Endothelial cell of umbilical vein (primary cell): ENCODE data around the gene PON3. TPM values are rescaled to one million over a fixed set of nuclear protein-coding genes. Genes with fewer than 3 reads are reported as not detected.

Experiments
- BruUV-seq: library from RNA; stranded (reverse); fragments of 400-500 nt; replicated peaks from 2 replicates; lab custom pipeline; 2021; lab: Mats Ljungman, UMichigan
- CTCF ChIA-PET: fragments of 300-600, 350-600 bp; sonication (Branson Sonifier 250); formaldehyde crosslinking; loops from one replicate; lab custom pipeline; 2021; ENCODE audit warnings: antibody characterized with exemption, inconsistent platforms; lab: Charles Lee
- POLR2A ChIA-PET: fragments of 300-600, 350-600 bp; sonication (Branson Sonifier 250); formaldehyde crosslinking; loops from one replicate; lab custom pipeline; 2021; ENCODE audit warnings: antibody characterized with exemption, inconsistent platforms; lab: Charles Lee
- DNase-seq: peaks from one replicate; pipeline ENCODE4 v3.0.0-alpha.2; 2011; ENCODE audit warnings: low read depth, low spot score
- FAIRE-seq: peaks from 2 replicates; lab custom pipeline; 2011; peaks lifted over from hg19 to GRCh38; lab: Jason Lieb, UNC
- H2AFZ ChIP-seq: 2 replicates; pipeline ENCODE4 v1.6.0; 2012; ENCODE audit warnings: low read depth, low read length, control low read depth, inconsistent platforms
- H3K27ac ChIP-seq: 2 replicates; pipeline ENCODE4 v1.5.1; 2011; ENCODE audit warnings: low read depth, mild to moderate bottlenecking, control low read depth, low read length, moderate library complexity; ENCODE audit not compliant: insufficient read depth
- H3K27me3 ChIP-seq, 2 experiments: 2 replicates each; pipeline versions ENCODE4 v1.6.0 to v1.6.1; 2011; ENCODE audit warnings: low read length in 2 of 2, mixed read lengths in 1 of 2; ENCODE audit not compliant: control insufficient read depth in 2 of 2, insufficient read depth in 2 of 2
- H3K36me3 ChIP-seq, 2 experiments: 2 replicates in 1 of 2; 3 replicates in 1 of 2; pipeline ENCODE4 v1.5.1; 2011; ENCODE audit warnings: low read length in 2 of 2, mild to moderate bottlenecking in 1 of 2, moderate library complexity in 1 of 2; ENCODE audit not compliant: control insufficient read depth in 2 of 2, insufficient read depth in 2 of 2; ENCODE audit errors: extremely low read depth in 1 of 2
- H3K4me1 ChIP-seq: 3 replicates; pipeline ENCODE4 v1.5.1; 2011; ENCODE audit warnings: mild to moderate bottlenecking, low read length; ENCODE audit not compliant: control insufficient read depth, insufficient read depth; ENCODE audit errors: extremely low read depth
- H3K4me2 ChIP-seq: 2 replicates; pipeline ENCODE4 v1.6.1; 2011; ENCODE audit warnings: low read length, control low read depth, mixed read lengths; ENCODE audit not compliant: insufficient read depth
- H3K4me3 ChIP-seq, 3 experiments: fragments of 200-600 bp in 1 of 3; sonication (generic), shearing (Covaris generic) in 1 of 3; replicated peaks in 1 of 3; 2 replicates each; pipeline ENCODE4 v1.5.1; 2011 to 2016; ENCODE audit warnings: control low read depth in 3 of 3, low read length in 3 of 3, mild to moderate bottlenecking in 2 of 3, inconsistent platforms in 1 of 3, low read depth in 1 of 3, moderate library complexity in 1 of 3; ENCODE audit not compliant: insufficient read depth in 1 of 3
- H3K79me2 ChIP-seq: 2 replicates; pipeline ENCODE4 v1.6.0; 2012; ENCODE audit warnings: low read length, inconsistent platforms; ENCODE audit not compliant: control insufficient read depth, insufficient read depth
- H3K9ac ChIP-seq: replicated peaks from 2 replicates; pipeline ENCODE3; 2011; ENCODE audit warnings: low read length, control low read depth; ENCODE audit not compliant: insufficient read depth; ENCODE audit errors: extremely low read depth
- H3K9me1 ChIP-seq: replicated peaks from 3 replicates; pipeline ENCODE4 v1.6.0; 2011; ENCODE audit warnings: mild to moderate bottlenecking, low read length; ENCODE audit not compliant: control insufficient read depth, insufficient read depth; ENCODE audit errors: extremely low read depth
- H3K9me3 ChIP-seq: replicated peaks from 2 replicates; pipeline ENCODE4 v1.5.1; 2012; ENCODE audit warnings: low read length, inconsistent platforms; ENCODE audit not compliant: control insufficient read depth, insufficient read depth
- H4K20me1 ChIP-seq: replicated peaks from 2 replicates; pipeline ENCODE3; 2011; ENCODE audit warnings: mild to moderate bottlenecking, low read length; ENCODE audit not compliant: control insufficient read depth, insufficient read depth; ENCODE audit errors: extremely low read depth
- EZH2 ChIP-seq: IDR thresholded peaks from 2 replicates; pipeline ENCODE4 v1.6.1; 2012; ENCODE audit warnings: borderline replicate concordance, low read depth, mild to moderate bottlenecking, moderate library complexity, low read length, inconsistent platforms; ENCODE audit not compliant: severe bottlenecking
- FOS ChIP-seq: IDR thresholded peaks from 2 replicates; pipeline ENCODE4 v1.6.1; 2011; ENCODE audit warnings: mild to moderate bottlenecking, low read length, moderate library complexity, borderline replicate concordance; ENCODE audit not compliant: insufficient read depth
- GATA2 ChIP-seq: IDR thresholded peaks from 2 replicates; pipeline ENCODE4 v1.7.0; 2011; ENCODE audit warnings: low read depth, mild to moderate bottlenecking, moderate library complexity, mixed read lengths, low read length; ENCODE audit not compliant: insufficient read length, insufficient read depth
- JUN ChIP-seq: IDR thresholded peaks from 2 replicates; pipeline ENCODE4 v1.6.1; 2011; ENCODE audit warnings: borderline replicate concordance, low read depth; ENCODE audit not compliant: insufficient read length, insufficient read depth
- MYC ChIP-seq: IDR thresholded peaks from one replicate; pipeline ENCODE4 v1.6.1; 2011; ENCODE audit warnings: mild to moderate bottlenecking, low read depth, low read length
- POLR2A ChIP-seq: IDR thresholded peaks from 2 replicates; pipeline ENCODE4 v1.6.1; 2012; ENCODE audit warnings: low read depth, mild to moderate bottlenecking, control low read depth, low read length
- POLR2AphosphoS5 ChIP-seq: IDR thresholded peaks from 2 replicates; pipeline ENCODE4 v1.6.1; 2012; ENCODE audit warnings: low read depth, mild to moderate bottlenecking, control low read depth, low read length, moderate library complexity; ENCODE audit not compliant: insufficient read depth
- dilution Hi-C: fragments of 300-500 bp; cut with MboI; formaldehyde crosslinking; loops from one replicate; pipeline ENCODE4 v1.15.0; 2019; ENCODE audit warnings: low sequenced_read_pairs; ENCODE audit not compliant: extremely low pct_ligation_motif_present
- intact Hi-C: fragments of 100-400 bp; cut with micrococcal nuclease; formaldehyde crosslinking; loops from one replicate; pipeline ENCODE4 v1.10.0; 2022
- polyA plus RNA-seq, 4 experiments: library from polyadenylated mRNA; depleted of rRNA in 3 of 4; stranded (reverse) in 3 of 4; unstranded in 1 of 4; fragments of >200 nt; gene quantifications; 2 replicates each; pipeline versions ENCODE4 v1.2.1 to v1.2.3, GENCODE V29; 2011 to 2012; ENCODE audit warnings: missing spikeins in 1 of 4
- total RNA-seq: library from RNA; stranded (reverse); gene quantifications from 2 replicates; pipeline ENCODE4 v1.2.3, GENCODE V29; 2021
- TF ChIP-seq, protein P1 (sequence below): IDR thresholded peaks from 2 replicates; pipeline ENCODE4 v1.6.1; 2011; ENCODE audit not compliant: insufficient read depth, insufficient read length
- TF ChIP-seq, protein P2 (sequence below), 2 donors: IDR thresholded peaks; 1 replicate in 1 of 2; 2 replicates in 1 of 2; pipeline ENCODE4 v1.5.1; 2011; ENCODE audit warnings: low read length in 2 of 2, mild to moderate bottlenecking in 2 of 2, moderate library complexity in 2 of 2, control low read depth in 1 of 2, inconsistent platforms in 1 of 2, low read depth in 1 of 2; ENCODE audit not compliant: insufficient read depth in 1 of 2; ENCODE audit errors: extremely low read depth in 1 of 2

PON3 gene
- total and polyA plus RNA-seq, 2 donors (not counting 3 experiments of a cell fraction or from before 2014, with no cell fraction given), result 0.83 to 3.4 TPM

- no peak overlapping the region for H3K9ac ChIP-seq
- POLR2A ChIA-PET, result no interaction called here
Measured at GRCh38 chr7:95407751-95408150, 11.6 kb upstream of the PON3 start.

DNA sequence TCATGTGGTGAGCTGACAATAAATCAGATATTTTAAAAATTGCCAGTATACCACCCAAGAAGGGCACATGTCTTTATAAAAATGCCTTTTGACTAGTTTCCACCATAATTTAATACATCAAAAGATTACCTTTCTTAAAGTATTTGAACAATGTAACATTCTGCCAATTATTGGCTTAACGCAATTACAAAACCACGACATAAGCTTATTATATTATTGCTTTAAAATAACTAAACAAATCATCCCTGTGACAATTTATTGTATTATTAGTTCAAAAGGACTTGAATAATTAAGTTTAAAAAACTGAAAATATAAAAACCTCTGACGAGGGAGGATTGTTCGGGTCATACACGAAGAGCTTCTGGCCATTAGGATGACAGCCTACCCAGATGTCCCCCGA is 9.6 kb upstream of the PON3 start:
- no peaks in the 10 kb centered on the region for H4K20me1 ChIP-seq
- H2AFZ ChIP-seq, result no peak overlapping the region
- no peak overlapping the region for H3K27ac ChIP-seq
- CTCF ChIA-PET, result interaction anchor here (1.2 kb wide), 1 partner anchor 11 kb away, joined by 3 read pairs; no protein-coding TSS in a partner anchor
- H3K9me1 ChIP-seq, result no peaks in the 10 kb centered on the region
- dilution Hi-C loops (no loop called here), intact Hi-C loops (no loop called here)
- no peak overlapping the region for H3K4me2 ChIP-seq
- peaks cover 6 to 7% of the 10 kb centered on the region in 2 experiments for H3K36me3 ChIP-seq
- H3K27me3 ChIP-seq, result no peaks in the 10 kb centered on the region
- TF ChIP-seq, protein P1, sequence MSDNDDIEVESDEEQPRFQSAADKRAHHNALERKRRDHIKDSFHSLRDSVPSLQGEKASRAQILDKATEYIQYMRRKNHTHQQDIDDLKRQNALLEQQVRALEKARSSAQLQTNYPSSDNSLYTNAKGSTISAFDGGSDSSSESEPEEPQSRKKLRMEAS, result no peak
- TF ChIP-seq POLR2A (no peak), MYC (no peak), EZH2 (no peak), JUN (no peak), FOS (no peak), GATA2 (no peak), POLR2AphosphoS5 (no peak)
- TF ChIP-seq, protein P2, sequence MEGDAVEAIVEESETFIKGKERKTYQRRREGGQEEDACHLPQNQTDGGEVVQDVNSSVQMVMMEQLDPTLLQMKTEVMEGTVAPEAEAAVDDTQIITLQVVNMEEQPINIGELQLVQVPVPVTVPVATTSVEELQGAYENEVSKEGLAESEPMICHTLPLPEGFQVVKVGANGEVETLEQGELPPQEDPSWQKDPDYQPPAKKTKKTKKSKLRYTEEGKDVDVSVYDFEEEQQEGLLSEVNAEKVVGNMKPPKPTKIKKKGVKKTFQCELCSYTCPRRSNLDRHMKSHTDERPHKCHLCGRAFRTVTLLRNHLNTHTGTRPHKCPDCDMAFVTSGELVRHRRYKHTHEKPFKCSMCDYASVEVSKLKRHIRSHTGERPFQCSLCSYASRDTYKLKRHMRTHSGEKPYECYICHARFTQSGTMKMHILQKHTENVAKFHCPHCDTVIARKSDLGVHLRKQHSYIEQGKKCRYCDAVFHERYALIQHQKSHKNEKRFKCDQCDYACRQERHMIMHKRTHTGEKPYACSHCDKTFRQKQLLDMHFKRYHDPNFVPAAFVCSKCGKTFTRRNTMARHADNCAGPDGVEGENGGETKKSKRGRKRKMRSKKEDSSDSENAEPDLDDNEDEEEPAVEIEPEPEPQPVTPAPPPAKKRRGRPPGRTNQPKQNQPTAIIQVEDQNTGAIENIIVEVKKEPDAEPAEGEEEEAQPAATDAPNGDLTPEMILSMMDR (IDR thresholded peaks at IDR 0.05; ENCODE audit: extremely low read depth in 1 of 2, insufficient read depth in 1 of 2, low read depth in 1 of 2, low read length in 2 of 2), result no peak
- no peak overlapping the region for H3K4me3 ChIP-seq
- POLR2A ChIA-PET, result no interaction called here
- no peak for FAIRE-seq
- H3K9me3 ChIP-seq, result no peaks in the 10 kb centered on the region
- H3K79me2 ChIP-seq, result no peaks in the 10 kb centered on the region
- no TSS peak for BruUV-seq
- H3K9ac ChIP-seq, result no peak overlapping the region
- no peak for DNase-seq
- no peaks in the 10 kb centered on the region for H3K4me1 ChIP-seq

More at GRCh38 chr7:95407751-95408150, 11.6 kb upstream of the PON3 start:
- Histone ChIP-seq H3K4me1 (no peaks in the 10 kb centered on the region), H3K9me1 (no peaks in the 10 kb centered on the region), H3K9me3 (no peaks in the 10 kb centered on the region), H3K27ac (no peak overlapping the region), H3K27me3 (no peaks in the 10 kb centered on the region), H3K79me2 (no peaks in the 10 kb centered on the region), H3K4me3 (no peak overlapping the region), H2AFZ (no peak overlapping the region), H3K36me3 (peaks cover 8 to 16% of the 10 kb centered on the region in 2 experiments), H3K4me2 (no peak overlapping the region), H4K20me1 (no peaks in the 10 kb centered on the region)
- FAIRE-seq (no peak), DNase-seq (no peak)
- CTCF ChIA-PET, result interaction anchor here (1.3 kb wide), 1 partner anchor 15 kb away, joined by 4 read pairs; no protein-coding TSS in a partner anchor
- intact Hi-C loops (no loop called here), dilution Hi-C loops (no loop called here)
- BruUV-seq, result no TSS peak
- TF ChIP-seq POLR2AphosphoS5 (no peak), GATA2 (no peak), FOS (no peak)
- TF ChIP-seq, protein P2 (IDR thresholded peaks at IDR 0.05; ENCODE audit: extremely low read depth in 1 of 2, insufficient read depth in 1 of 2, low read depth in 1 of 2, low read length in 2 of 2), result no peak
